Measurements from ENCODE around the gene API5.

GRCh38 chr11:43316451-43316850, 4.7 kb downstream of the API5 start:
- TF ChIP-seq CTCF (IDR thresholded peaks at IDR 0.05; ENCODE audit: low read depth, low read length) (no peak), POLR2A (IDR thresholded peaks at IDR 0.05; ENCODE audit: extremely low read depth, insufficient read length) (no peak), MAX (IDR thresholded peaks at IDR 0.05; ENCODE audit: low read depth, low read length) (no peak), MYC (IDR thresholded peaks at IDR 0.05; ENCODE audit: low read depth, low read length) (no peak)

Measured in NB4 (cell line).